ENCODE data around the gene PMP22.

Gene PMP22

GRCh38 chr17:15184872-15185624 lies 80.1 kb downstream of the PMP22 start:
- Histone ChIP-seq H3K27ac (peak overlapping the region in 10 of 11 experiments; percentile 14 to 78 (median 70); a peak in 16 of 22 replicates), H3K9ac (peak overlapping the region in 7 of 11 experiments; percentile 29 to 54 (median 43); a peak in 9 of 22 replicates), H3K36me3 (no peaks in the 10 kb centered on the region), H3K9me3 (replicated peaks in 1 of 11) (peaks cover 0 to 14% (median 4%) of the 10 kb centered on the region in 11 experiments; a peak in 9 of 22 replicates), H3K4me2 (peak overlapping the region in 9 of 11 experiments; percentile 18 to 76 (median 64); a peak in 16 of 22 replicates), H4K20me1 (no peaks in the 10 kb centered on the region), H3K4me3 (no peak overlapping the region), H3K4me1 (peaks cover 0 to 57% (median 18%) of the 10 kb centered on the region in 10 experiments; a peak in 14 of 20 replicates), H3K27me3 (no peaks in the 10 kb centered on the region)
- TF ChIP-seq Cebpa-rat (IDR thresholded peaks at IDR 0.05): no peak

GRCh38 chr17:15181816-15182215 lies 83.3 kb downstream of the PMP22 start:
- Histone ChIP-seq H3K36me3 (no peaks in the 10 kb centered on the region), H3K4me3 (no peak overlapping the region), H3K4me1 (peaks cover 0 to 65% (median 22%) of the 10 kb centered on the region in 10 experiments; a peak in 14 of 20 replicates), H3K27ac (peak overlapping the region in 2 of 11 experiments; percentile 0 to 10; a peak in 2 of 22 replicates), H3K27me3 (no peaks in the 10 kb centered on the region), H3K9ac (no peak overlapping the region), H3K4me2 (peak overlapping the region in 3 of 11 experiments; percentile 3 to 36 (median 29); a peak in 4 of 22 replicates), H3K9me3 (replicated peaks in 1 of 11) (peaks cover 0 to 15% (median 6%) of the 10 kb centered on the region in 11 experiments; a peak in 9 of 22 replicates), H4K20me1 (no peaks in the 10 kb centered on the region)
- TF ChIP-seq Cebpa-rat (IDR thresholded peaks at IDR 0.05): no peak

- Histone ChIP-seq H3K27ac (peak overlapping the region in 2 of 11 experiments; percentile 0 to 10; a peak in 2 of 22 replicates), H3K27me3 (no peaks in the 10 kb centered on the region), H3K9ac (no peak overlapping the region), H4K20me1 (no peaks in the 10 kb centered on the region), H3K9me3 (replicated peaks in 1 of 11) (peaks cover 0 to 15% (median 6%) of the 10 kb centered on the region in 11 experiments; a peak in 9 of 22 replicates), H3K4me1 (peaks cover 0 to 61% (median 20%) of the 10 kb centered on the region in 10 experiments; a peak in 14 of 20 replicates), H3K4me3 (no peak overlapping the region), H3K4me2 (peak overlapping the region in 3 of 11 experiments; percentile 3 to 36 (median 29); a peak in 3 of 22 replicates), H3K36me3 (no peaks in the 10 kb centered on the region)
- no peak for TF ChIP-seq Cebpa-rat (IDR thresholded peaks at IDR 0.05)
Observed at GRCh38 chr17:15181333-15181732, 83.8 kb downstream of the PMP22 start.

DNA sequence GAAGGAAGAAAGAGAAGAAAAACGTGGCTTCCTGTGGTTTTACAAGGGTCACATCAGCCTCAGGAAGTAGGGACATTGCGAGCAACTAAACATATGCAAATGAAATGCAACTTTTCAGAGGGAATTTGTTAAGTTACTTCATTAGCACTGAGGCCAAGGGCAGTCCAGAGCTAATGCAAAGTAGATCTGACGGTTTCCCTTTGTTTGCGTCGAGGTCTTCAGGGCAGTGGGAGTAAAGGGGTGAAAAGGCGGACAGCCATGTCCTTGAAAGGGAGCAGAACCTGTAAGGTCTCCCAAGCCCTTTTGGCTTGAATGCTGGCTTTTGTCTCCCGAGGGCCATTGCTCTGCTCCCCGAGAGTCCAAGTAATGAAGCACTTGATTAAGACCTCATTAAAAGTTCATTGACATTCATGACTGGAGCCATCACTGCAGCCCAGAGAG lies 85.0 kb downstream of the PMP22 start:
- Histone ChIP-seq H3K27ac (peak overlapping the region in 2 of 11 experiments; percentile 2 to 24; a peak in 2 of 22 replicates), H3K9ac (no peak overlapping the region), H3K4me2 (peak overlapping the region in 7 of 11 experiments; percentile 26 to 56 (median 47); a peak in 14 of 22 replicates), H3K9me3 (replicated peaks in 1 of 11) (peaks cover 0 to 15% (median 6%) of the 10 kb centered on the region in 11 experiments; a peak in 9 of 22 replicates), H4K20me1 (no peaks in the 10 kb centered on the region), H3K4me1 (peaks cover 4 to 49% (median 12%) of the 10 kb centered on the region in 10 experiments; a peak in 19 of 20 replicates), H3K27me3 (no peaks in the 10 kb centered on the region), H3K36me3 (no peaks in the 10 kb centered on the region), H3K4me3 (no peak overlapping the region)
- no peak for TF ChIP-seq Cebpa-rat (IDR thresholded peaks at IDR 0.05)

Measured in BLaER1 treated with 17β-estradiol and CSF1 and Interleukin-3, amounts not matched to agents 10 nM and 100 nM (cell line).